Gastrocnemius medialis (tissue), 4 donors: Measurements from ENCODE around the gene SIMC1.

Experiments
- CTCF ChIP-seq, 5 experiments: fragments of 450-650 bp in 3 of 5; fragments of 200-600 bp in 2 of 5; sonication (generic) in 2 of 5; IDR thresholded peaks in 4 of 5; conservative IDR thresholded peaks in 1 of 5; 1 replicate in 4 of 5; 2 replicates in 1 of 5; pipeline ENCODE4 v1.5.1; 2016 to 2019; ENCODE audit warnings: antibody characterized with exemption in 5 of 5, mild to moderate bottlenecking in 3 of 5, moderate library complexity in 3 of 5
- POLR2A ChIP-seq, 2 donors: fragments of 450-650 bp; IDR thresholded peaks; one replicate each; pipeline ENCODE4 v1.6.1; 2017; ENCODE audit warnings: antibody characterized with exemption in 2 of 2, mild to moderate bottlenecking in 2 of 2, moderate library complexity in 2 of 2

- no peak for TF ChIP-seq CTCF (IDR thresholded peaks at IDR 0.05 in 4 of 5, conservative IDR thresholded peaks at IDR 0.05 in 1 of 5)
- no peak for TF ChIP-seq POLR2A (IDR thresholded peaks at IDR 0.05)
Observed at GRCh38 chr5:176379881-176380280, 141.7 kb downstream of the SIMC1 start.
